HUES48 (cell line): ENCODE results near the gene GABRP.
"Not testable (repeated sequence)": the region's sequence is repeated elsewhere in the genome, so short reads cannot be mapped to it uniquely, and the experiment has no call there.

Source experiments
- H3K27ac ChIP-seq: one replicate; pipeline ENCODE4 v1.7.0; 2013; ENCODE audit warnings: low read depth, low read length, inconsistent platforms
- H3K27me3 ChIP-seq: 2 replicates; pipeline ENCODE4 v1.6.1; 2013; ENCODE audit warnings: mild to moderate bottlenecking, low read length; ENCODE audit not compliant: control insufficient read depth, insufficient read depth
- H3K36me3 ChIP-seq: 2 replicates; pipeline ENCODE4 v1.6.1; 2013; ENCODE audit warnings: low read length; ENCODE audit not compliant: control insufficient read depth, insufficient read depth
- H3K4me1 ChIP-seq: 2 replicates; pipeline ENCODE4 v1.6.1; 2013; ENCODE audit warnings: mild to moderate bottlenecking, low read length; ENCODE audit not compliant: control insufficient read depth, insufficient read depth
- H3K4me3 ChIP-seq: 2 replicates; pipeline ENCODE4 v1.5.1; 2013; ENCODE audit warnings: mild to moderate bottlenecking, low read depth, low read length
- H3K9ac ChIP-seq: 2 replicates; pipeline ENCODE4 v1.6.1; 2013; ENCODE audit warnings: mild to moderate bottlenecking, low read depth, low read length, moderate library complexity
- H3K9me3 ChIP-seq: 2 replicates; pipeline ENCODE4 v1.6.1; 2013; ENCODE audit warnings: low read length; ENCODE audit not compliant: control insufficient read depth, insufficient read depth

The GABRP gene

GRCh38 chr5:170833981-170834380, 50.5 kb downstream of the GABRP start:
- H3K27ac ChIP-seq, H3K9me3 ChIP-seq, H3K36me3 ChIP-seq, H3K9ac ChIP-seq, H3K4me3 ChIP-seq, H3K27me3 ChIP-seq, H3K4me1 ChIP-seq: not testable (repeated sequence)

GRCh38 chr5:170836226-170836625, 52.7 kb downstream of the GABRP start:
- Histone ChIP-seq H3K27ac (no peak overlapping the region), H3K9me3 (no peaks in the 10 kb centered on the region), H3K9ac (no peak overlapping the region), H3K27me3 (no peaks in the 10 kb centered on the region), H3K4me1 (no peaks in the 10 kb centered on the region), H3K4me3 (no peak overlapping the region), H3K36me3 (no peaks in the 10 kb centered on the region)

- Histone ChIP-seq H3K27ac (no peak overlapping the region), H3K4me1 (no peaks in the 10 kb centered on the region), H3K9me3 (no peaks in the 10 kb centered on the region), H3K27me3 (no peaks in the 10 kb centered on the region), H3K9ac (no peak overlapping the region), H3K4me3 (no peak overlapping the region), H3K36me3 (no peaks in the 10 kb centered on the region)
These were observed 60.3 kb downstream of the GABRP start for GRCh38 chr5:170843870-170844269.

DNA sequence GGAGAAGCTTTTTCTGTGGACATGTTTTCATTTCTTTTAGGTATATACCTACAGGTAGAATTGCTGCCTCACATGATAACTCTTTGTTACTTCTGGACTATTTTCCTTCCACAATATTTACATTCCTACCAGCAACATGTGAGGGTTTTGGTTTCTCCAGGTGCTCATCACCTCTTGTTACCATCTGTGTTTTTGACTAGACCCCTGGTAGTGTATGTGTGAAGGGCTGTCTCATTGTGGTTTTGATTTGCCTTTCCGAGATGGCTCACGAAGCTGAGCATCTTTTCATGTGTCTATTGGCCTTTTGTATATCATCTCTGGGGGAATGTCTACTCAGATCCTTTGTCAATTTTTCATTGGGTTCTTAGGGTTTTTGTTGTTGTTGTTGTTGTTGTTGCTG, 61.1 kb downstream of the GABRP start:
- Histone ChIP-seq H3K9me3 (no peaks in the 10 kb centered on the region), H3K27me3 (no peaks in the 10 kb centered on the region), H3K4me3 (no peak overlapping the region), H3K36me3 (no peaks in the 10 kb centered on the region), H3K4me1 (no peaks in the 10 kb centered on the region), H3K27ac (no peak overlapping the region), H3K9ac (no peak overlapping the region)

GRCh38 chr5:170846416-170846815, 62.9 kb downstream of the GABRP start:
- no peaks in the 10 kb centered on the region for H3K4me1 ChIP-seq
- no peak overlapping the region for H3K9ac ChIP-seq
- H3K36me3 ChIP-seq, result no peaks in the 10 kb centered on the region
- H3K9me3 ChIP-seq, result no peaks in the 10 kb centered on the region
- no peak overlapping the region for H3K4me3 ChIP-seq
- H3K27ac ChIP-seq, result no peak overlapping the region
- H3K27me3 ChIP-seq, result no peaks in the 10 kb centered on the region

DNA sequence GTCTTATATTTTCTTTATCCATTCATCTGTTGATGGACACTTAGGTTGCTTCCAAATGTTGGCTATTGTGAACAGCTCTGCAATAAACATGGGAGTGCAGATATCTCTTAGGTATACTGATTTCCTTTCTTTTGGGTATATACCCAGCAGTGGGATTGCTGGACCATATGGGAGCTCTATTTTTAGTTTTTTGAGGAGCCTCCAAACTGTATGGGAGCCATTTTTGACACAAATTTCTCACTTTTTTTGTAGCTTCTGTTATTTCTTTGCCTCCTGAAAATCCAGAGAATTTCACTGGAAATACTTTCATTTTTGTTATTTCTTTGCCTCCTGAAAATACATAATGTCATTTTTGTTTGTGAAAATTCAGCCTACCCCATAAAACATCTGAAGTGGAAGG, 63.3 kb downstream of the GABRP start:
- Histone ChIP-seq H3K27me3 (no peaks in the 10 kb centered on the region), H3K36me3 (no peaks in the 10 kb centered on the region), H3K4me1 (no peaks in the 10 kb centered on the region)

DNA sequence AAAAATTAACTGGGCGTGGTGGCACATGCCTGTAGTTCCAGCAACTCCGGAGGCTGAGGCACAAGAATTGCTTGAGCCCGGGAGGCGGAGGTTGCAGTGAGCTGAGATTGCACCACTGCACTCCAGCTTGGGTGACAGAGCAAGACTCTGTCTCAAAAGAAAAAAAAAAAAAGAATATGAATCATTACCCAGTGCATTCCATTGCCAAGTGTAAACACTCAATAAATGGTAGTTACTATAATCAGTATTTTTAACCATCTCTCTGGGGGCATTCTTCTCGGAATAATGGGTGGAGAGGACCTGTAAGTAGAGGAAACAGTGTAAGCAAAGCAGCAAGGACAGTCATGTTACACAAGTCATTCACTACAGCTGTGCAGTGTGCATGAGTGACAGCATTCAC, 64.5 kb downstream of the GABRP start:
- Histone ChIP-seq H3K36me3 (no peaks in the 10 kb centered on the region), H3K9ac (no peak overlapping the region), H3K4me3 (no peak overlapping the region), H3K27me3 (no peaks in the 10 kb centered on the region), H3K27ac (no peak overlapping the region), H3K9me3 (no peaks in the 10 kb centered on the region), H3K4me1 (no peaks in the 10 kb centered on the region)

More for the DNA sequence above, 63.3 kb downstream of the GABRP start:
- Histone ChIP-seq H3K9me3 (no peaks in the 10 kb centered on the region), H3K4me3 (no peak overlapping the region), H3K27ac (no peak overlapping the region), H3K9ac (no peak overlapping the region)

- H3K27me3 ChIP-seq, result no peaks in the 10 kb centered on the region
- no peak overlapping the region for H3K27ac ChIP-seq
- no peak overlapping the region for H3K4me3 ChIP-seq
- no peaks in the 10 kb centered on the region for H3K36me3 ChIP-seq
- no peaks in the 10 kb centered on the region for H3K9me3 ChIP-seq
- H3K4me1 ChIP-seq, result no peaks in the 10 kb centered on the region
- no peak overlapping the region for H3K9ac ChIP-seq
These were observed 65.8 kb downstream of the GABRP start for GRCh38 chr5:170849374-170849773.

DNA sequence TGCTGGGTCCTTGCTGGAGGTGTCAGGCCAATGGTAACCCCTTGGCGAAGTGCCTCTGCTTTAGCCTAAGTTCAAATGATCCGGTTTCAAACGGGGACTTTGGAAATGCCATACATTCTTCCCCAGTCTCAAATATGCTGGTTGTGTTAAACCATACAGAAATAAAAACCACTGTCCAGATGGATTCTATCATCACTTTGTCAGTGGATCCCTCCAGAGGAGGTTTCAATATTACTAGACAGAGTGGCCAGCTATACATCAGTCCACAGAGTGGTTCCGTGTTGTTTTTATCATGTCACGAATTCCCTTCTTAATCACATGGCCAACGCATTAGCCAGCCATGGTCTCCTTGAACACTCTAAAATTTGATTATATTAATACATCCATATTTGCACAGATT, 71.0 kb downstream of the GABRP start:
- H3K4me1 ChIP-seq, result no peaks in the 10 kb centered on the region
- H3K27me3 ChIP-seq, result no peaks in the 10 kb centered on the region
- H3K36me3 ChIP-seq, result no peaks in the 10 kb centered on the region
- H3K27ac ChIP-seq, result no peak overlapping the region
- 0 out of 2 replicates have a peak, but pooled peaks cover under 1% of the 10 kb centered on the region for H3K9me3 ChIP-seq
- H3K9ac ChIP-seq, result no peak overlapping the region
- H3K4me3 ChIP-seq, result no peak overlapping the region

DNA sequence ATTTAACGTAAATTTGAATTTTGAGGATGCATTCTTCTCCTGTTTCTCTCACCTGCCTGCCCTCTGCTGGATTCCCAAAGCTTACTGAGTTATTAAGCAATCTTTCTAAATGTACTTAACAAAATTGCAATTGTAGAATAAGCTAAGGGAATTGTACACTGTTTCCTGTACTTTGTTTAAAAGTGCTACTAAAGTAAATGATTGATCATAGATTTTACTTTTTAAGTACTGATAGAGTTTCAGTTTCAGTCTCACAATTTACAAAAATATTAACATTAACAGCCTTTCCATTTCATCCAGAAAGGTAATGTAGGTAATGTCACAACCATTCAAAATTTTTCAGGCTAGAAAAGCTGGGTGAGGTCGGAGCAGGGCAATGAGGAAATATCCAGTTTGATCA, 73.5 kb downstream of the GABRP start:
- Histone ChIP-seq H3K9ac (no peak overlapping the region), H3K36me3 (no peaks in the 10 kb centered on the region), H3K4me1 (no peaks in the 10 kb centered on the region), H3K4me3 (no peak overlapping the region), H3K27me3 (no peaks in the 10 kb centered on the region), H3K27ac (no peak overlapping the region), H3K9me3 (peaks cover 17% of the 10 kb centered on the region)

DNA sequence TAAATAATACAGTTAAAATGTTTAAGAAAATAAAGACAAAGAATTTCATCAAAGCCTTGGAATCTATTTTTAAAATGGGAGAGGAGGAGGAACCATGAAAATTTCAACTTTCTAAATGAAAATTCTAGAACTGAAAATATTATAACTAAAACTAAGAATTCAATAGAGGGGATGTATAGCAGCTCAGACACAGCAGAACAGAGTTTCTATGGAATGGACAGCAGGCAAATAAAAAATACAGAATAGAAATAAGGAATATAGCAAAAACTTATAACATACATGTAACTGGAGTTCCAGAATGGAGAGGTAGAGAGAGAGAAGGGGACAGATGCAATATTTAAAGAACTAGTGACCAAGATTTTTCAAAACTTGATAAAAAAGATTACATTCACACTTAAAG, 76.9 kb downstream of the GABRP start:
- peaks cover 9% of the 10 kb centered on the region for H3K27me3 ChIP-seq
- H3K27ac ChIP-seq, result no peak overlapping the region
- no peaks in the 10 kb centered on the region for H3K36me3 ChIP-seq
- peaks cover 17% of the 10 kb centered on the region for H3K9me3 ChIP-seq
- H3K4me3 ChIP-seq, result no peak overlapping the region
- H3K4me1 ChIP-seq, result peaks cover 17% of the 10 kb centered on the region; the same call in 1 of the 2 replicates
- H3K9ac ChIP-seq, result no peak overlapping the region
